ENCODE results near the gene OPRL1.
"Not testable (repeated sequence)": the region's sequence is repeated elsewhere in the genome, so short reads cannot be mapped to it uniquely, and the experiment has no call there.

OPRL1 gene

DNA sequence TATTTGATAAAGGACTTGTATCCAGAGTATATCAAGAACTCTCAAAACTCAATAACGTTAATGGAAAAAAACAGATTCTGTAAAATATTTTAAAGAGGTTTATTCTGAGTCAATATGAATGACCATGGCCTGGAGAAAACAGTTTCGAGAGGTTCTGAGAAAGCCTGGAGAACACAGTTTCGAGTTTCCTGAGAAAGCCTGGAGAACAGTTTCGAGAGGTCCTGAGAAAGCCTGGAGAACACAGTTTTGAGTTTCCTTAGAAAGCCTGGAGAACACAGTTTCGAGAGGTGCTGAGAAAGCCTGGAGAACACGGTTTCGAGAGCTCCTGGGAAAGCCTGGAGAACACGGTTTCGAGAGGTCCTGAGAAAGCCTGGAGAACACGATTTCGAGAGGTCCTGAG lies 43.0 kb downstream of the OPRL1 start:
- not testable (repeated sequence) for DNase-seq

DNA sequence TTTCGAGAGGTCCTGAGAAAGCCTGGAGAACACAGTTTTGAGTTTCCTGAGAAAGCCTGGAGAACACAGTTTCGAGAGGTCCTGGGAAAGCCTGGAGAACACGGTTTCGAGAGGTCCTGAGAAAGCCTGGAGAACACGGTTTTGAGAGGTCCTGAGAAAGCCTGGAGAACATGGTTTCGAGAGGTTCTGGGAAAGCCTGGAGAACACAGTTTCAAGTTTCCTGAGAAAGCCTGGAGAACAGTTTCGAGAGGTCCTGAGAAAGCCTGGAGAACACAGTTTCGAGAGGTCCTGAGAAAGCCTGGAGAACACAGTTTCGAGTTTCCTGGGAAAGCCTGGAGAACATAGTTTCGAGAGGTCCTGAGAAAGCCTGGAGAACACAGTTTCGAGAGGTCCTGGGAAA lies 43.6 kb downstream of the OPRL1 start:
- not testable (repeated sequence) for DNase-seq

DNA sequence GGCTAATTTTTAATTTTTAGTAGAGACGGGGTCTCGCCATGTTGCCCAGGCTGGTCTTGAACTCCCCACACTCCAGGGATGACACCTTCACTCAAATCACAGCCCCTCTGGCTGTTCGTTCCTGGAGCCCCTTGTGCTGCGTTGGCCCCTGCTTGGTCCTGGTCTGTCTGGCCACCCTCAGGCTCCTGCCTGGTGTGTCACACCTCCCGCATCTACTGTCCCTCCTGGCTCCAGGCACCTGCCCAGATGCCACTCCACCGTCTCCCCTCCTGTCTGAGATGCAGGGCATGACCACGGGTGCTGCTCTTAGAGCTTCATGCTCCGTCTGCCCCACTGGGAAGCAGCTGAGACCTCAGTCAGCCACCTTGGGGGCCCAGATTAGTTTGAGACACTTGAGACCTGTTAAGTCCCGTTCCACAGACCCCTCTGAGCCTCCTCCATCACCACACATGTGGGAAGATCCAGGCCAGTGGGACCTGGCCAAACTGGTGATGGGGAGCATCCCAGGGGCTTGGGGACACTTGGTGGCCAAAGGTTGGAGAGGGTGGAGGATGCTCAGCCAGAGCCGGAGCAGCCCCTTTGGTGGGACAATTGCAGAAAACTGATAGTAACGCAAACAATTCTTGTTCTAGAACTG lies 49.4 kb downstream of the OPRL1 start:
- DNase-seq: peak; percentile 7

DNA sequence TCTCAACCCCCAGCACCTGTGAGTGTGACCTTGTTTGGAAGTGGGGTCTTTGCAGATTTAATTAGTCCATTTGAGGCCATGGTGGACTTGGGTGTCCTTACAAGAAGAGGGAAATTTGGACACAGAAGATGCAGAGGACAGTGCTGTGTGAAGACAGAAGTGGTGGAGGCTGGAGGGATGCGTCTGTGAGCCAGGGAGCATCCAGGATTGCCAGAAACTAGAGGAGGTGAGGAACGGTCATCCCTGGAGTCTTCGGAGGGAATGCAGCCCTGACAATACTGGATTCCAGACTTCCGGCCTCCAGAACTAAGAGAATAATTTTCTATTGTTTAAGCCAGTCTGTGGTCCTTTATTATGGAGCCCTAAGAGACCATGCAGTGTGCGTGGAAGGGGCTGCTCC lies 50.4 kb downstream of the OPRL1 start:
- DNase-seq: no peak

DNA sequence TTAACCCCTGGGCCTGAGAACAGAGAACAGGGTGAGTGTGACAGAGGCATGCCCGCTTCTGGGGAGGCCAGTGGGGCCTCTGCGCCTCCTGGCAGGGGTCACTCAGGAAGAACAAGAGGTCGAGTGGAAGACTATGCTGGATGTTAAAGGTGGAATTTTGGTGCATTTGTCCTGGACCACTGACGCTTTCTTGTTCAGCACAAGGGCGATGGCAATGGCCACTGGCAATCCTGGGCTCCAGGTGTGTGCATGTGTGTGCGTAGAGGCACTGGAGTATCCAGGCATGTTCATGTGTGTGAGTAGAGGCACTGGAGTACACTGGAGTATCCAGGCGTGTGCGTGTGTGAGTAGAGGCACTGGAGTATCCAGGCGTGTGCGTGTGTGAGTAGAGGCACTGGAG lies 51.0 kb downstream of the OPRL1 start:
- no peak for DNase-seq

DNA sequence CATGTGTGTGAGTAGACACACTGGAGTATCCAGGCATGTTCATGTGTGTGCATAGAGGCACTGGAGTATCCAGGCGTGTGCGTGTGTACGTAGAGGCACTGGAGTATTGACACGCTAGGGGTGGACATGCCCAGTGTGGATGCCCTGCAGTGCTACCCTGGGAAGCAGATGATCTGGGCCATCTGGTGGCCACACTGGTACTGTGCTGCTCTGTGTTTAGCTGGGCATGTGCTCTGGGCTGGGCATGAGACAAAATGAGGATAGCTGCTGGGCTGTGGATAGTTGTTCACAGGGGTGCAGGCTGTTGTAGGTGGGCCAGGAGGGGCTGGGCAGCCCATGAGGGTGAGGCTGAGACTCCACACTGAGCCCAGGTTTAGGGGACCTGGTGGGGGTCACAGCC lies 51.5 kb downstream of the OPRL1 start:
- DNase-seq: peak; percentile 9

DNA sequence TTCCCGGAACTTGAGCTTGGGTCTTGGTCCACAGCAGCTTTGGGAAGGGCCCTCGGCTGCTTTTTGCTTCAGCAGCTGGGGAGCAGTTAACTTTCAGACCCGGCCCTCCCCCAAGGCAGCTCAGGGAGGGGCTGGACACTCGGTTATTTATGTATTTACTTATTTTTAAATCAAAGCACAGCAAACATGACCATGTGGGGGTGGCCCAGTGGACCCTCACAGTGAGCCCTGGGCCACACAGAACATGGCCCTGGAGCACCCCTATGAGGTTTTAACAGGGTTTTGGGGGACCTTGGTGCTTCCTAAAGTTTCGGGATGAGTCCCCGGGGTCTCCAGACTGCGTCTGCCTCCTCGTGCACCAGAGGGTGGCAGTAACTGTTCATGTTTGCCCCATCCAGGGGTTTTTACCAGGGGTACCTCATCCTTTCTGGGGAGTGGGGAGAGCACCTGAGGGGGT lies 54.1 kb downstream of the OPRL1 start:
- DNase-seq: peak; percentile 3

DNA sequence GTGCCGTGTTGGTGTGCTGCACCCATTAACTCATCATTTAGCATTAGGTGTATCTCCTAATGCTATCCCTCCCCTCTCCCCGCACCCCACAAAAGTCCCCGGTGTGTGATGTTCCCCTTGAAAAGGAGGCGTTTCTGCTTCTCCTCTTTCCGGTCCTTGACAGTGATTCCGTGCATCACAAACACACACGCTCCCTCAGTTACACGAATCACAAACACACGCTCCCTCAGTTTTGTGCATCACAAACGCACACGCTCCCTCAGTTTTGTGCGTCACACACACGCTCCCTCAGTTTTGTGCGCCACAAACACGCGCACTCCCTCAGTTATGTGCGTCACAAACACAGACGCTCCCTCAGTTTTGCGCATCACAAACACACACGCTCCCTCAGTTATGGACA lies 54.9 kb downstream of the OPRL1 start:
- DNase-seq: peak; percentile 3

DNA sequence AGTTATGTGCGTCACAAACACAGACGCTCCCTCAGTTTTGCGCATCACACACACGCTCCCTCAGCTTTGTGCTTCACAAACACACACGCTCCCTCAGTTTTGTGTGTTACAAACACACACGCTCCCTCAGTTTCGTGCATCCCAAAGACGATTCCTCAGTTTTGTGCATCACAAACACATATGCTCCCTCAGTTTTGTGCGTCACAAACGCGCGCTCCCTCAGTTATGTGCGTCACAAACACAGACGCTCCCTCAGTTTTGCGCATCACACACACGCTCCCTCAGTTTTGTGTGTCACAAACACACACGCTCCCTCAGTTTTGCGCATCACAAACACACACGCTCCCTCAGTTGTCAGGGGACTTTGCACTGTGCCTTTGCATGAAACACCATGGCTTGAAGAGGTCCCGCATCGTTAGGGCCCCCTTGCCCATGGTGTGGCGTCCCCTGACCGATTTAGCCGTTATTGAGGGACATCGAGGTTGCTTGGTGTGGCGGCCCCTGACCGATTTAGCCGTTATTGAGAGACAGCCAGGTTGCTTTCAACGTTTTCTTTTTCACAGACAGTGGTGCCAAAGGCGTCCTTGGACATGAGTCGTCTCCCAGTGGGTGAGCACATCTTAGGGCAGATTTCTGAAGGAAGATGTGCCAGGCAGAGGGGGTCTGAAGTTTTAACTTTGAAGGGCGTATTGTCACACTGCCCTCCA lies 56.3 kb downstream of the OPRL1 start:
- DNase-seq: no peak

DNA sequence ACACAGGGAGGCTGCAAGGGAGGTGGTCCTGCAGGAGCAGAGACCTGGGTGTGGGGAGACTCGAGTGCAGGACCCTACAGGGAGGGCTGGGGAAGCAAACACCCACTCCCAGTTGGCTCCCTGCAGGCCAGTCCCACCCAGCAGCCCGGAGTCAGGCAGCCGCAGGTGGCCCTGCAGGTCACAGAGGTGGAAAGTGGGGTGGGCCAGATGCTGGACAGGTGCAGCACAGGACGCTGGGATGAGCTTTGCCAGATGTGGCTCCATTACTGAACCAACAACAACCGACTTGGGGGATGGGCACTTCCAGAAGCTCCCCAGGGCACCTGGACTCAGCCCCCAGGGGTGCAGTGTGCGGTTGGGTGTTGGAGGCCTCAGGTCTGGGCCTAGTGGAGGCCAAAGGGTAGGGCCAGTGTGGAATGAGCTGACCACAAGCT lies 57.7 kb downstream of the OPRL1 start:
- DNase-seq: peak; percentile 3

DNA sequence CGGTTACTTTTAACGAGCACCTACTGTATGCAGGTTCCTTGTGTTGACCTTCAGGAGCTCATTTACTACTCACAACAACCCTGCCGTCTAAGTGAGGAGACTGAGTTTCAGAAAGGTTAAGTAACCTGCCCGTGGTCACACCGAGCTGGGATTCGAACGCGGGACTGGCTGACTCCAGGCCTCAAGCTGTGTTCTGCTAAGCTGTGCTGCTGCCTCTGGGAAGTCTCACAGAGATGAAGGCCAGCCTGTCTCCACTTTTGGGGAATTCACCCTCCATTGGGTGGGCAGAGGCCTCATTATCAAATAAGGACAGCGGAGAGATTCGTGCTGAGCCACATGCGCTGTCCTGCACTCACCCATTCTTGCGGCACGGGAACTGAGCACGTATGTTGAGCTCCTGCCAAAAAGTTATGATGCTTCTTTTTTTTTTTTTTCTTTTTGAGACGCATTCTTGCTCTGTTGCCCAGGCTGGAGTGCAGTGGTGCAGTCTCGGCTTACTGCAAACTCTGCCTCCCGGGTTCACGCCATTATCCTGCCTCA lies 58.5 kb downstream of the OPRL1 start:
- DNase-seq: peak; percentile 3

DNA sequence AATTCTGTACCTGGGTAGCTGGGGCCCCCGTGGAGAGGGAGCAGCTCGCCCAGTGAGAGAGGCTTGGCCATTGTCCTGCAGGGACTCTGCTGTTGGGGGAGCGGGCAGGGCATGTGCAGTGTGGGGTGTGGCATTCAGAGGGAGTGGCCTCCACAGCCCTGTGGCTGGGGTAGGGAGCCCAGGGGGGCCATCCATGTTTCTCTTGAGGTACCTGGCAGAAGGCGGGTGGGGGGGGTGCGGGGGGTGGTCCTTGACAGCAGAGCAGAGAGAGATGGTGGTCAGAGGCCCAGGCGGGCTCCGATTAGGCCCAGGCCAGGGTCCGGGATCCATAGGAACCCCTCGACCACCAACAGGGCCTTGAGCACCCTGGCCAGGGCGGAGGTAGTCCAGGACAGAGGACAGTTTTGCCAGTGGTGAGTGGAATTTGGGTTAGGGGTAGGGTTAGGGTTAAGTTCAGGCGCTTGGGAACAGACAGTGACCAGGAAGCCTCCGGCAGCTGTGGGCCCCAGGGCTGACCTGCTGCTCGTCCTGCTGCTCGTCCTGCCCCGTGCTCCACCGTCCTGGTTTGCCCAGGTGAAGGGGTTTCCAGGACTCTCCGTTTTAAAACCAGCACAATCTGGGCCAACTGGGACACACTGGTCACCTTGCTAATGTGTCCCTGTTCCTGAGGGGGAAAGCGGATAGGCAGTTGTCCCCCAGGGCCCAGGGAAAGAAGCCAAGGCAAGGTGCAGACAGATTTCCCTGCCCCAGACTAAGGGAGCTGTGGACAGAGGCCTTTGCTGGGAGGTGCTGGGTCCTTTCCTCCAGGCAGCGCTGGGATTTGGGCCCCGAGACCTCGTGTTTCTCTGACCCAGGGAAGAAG lies 59.5 kb downstream of the OPRL1 start:
- DNase-seq: peak; percentile 5

DNA sequence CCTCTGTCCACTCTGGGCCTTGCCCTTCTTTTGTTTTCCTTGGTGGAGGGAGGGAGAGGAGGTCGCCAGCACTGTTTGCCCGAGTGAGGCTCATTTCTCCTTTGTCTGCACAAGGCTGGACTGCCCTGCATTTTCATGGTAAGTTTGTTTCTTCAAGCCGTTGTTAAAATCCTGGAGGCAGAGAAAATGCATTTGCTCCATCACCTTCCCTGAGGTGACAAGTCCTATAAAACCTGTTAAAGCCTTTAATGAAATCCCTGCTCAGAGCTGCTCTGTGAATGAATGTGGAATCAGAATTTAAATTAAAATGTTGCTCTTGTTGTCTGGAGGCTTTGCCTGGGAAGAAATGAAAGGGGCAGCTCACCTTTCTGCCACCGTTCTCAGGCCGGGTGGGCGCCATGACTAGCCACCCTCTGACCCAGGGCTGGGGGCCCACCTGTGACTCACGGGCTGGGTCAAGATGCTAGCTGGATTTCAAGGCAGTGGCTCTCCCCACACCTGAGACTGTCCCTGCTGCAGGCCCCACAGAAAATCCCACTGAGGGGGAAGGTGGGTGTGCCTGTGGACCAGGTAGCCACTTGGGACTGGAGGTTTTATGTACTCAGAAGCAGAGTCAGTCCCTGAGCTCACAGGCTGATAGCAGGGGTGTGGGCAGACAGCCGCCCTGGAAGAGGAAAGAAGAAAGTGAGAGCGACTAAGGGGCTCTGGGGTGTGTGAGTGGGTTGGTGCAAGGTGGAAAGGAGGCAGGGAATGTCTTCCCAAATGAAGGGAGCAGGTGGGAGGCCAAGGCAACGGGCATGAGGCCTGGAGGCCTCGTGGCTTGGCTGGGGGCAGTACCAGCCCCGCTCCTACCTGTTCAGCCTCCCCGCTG lies 60.4 kb downstream of the OPRL1 start:
- DNase-seq: no peak

DNA sequence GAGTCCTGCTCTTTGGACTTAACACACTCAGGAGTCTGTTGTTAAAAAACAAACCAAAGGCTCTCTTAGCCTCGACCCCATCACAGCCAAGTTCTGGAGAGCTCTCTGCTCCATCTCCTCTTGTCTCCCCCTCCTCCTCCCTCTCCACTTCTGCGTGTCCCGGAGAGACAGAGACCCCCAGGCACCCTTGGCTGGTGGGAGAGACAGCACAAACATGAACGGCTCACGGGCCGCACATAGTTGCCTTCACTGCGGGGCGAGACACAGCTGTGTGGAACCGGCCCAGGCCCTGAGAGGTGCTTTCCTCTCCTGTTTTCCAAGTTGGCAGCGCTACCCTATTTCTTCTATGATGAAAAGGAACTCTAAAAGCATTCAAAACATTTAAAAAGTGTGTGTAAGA lies 61.1 kb downstream of the OPRL1 start:
- DNase-seq: no peak

DNA sequence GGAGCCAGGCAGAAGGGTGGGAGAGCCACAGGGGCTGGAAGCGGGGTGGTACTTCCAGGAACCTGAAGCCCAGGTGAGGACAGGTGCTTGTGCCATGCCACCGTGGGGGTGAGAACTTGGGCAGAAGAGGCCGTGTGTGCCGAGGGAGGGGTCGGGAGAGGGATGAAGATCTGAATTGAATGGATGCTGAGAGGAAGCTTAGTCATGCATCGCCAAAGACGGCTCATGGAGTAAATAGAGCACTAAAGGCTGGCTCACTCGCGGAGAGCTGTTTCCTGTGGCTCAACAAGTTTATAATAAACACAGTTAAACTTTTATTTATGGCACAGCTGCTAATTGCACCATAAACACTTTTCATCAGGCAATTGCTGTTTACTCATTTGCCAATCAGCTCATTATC lies 62.7 kb downstream of the OPRL1 start:
- DNase-seq: peak; percentile 3

DNA sequence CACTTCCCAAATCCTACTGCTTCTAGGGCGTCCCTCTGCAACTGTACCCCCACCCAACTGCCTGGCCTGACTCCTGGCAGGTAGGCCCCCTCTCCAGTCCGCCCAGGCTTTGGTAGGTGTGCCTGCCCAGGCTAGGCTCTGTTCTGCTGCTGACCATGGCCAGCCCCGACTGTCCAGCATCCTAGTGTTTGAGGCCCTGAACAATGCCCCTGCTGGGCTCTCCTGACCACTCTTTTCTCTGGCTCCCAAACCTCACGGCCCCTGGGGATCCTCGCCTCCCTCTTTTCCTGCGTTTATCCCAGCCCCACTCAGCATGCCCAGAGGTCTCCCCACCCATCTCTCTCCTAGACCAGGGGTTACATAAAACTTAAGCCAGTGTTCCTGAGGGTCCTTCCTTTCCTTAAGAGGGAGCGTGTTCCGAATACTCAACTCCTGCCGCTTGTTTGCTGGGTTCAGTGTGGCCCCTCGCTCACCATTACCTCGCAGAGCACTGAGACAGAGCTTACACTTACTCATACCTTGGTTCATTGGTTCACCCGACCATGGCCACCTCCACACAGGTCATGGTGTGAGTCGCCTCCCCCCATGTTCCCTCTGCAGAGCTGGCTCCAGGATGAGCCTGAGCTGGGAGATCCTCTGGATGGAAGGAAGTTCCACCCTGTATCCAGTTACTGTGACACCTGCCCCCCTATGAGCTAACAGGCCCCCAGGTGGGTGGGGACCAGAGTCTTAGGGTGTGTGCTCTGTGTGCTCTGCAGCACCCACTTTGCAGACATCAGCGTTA lies 63.3 kb downstream of the OPRL1 start:
- DNase-seq: peak; percentile 3

DNA sequence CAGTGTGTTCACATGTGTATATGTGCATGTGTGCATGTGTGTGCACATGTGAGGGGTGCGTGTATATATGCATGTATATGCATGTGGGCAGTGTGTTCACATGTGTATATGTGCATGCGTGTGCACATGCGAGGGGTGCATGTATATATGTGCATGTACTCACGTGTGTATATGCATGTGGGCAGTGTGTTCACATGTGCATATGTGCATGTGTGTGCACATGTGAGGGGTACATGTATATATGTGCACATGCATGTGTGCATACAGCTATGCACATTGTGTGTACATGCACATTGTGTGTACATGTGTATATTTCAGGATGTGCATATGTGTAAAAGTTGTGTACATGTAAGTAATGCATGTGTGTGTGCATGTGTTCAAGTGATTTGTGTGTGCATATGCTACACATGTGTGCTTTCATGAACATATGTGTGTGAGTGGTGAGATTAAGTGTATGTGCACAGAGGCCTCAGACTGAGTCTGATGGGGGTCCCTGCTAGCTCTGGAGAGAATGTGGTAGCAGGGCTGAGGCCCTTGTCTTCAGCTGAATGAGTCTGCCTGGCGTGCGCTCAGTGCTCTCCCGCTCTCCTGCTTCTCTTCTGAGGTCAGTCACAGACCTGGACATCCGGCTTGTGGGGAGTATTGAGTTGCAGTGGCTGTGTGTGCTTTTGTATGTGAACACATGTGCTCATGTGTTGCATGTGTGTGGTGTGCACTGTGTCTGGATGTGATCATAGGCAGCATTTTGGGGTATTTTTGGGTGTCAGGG lies 64.4 kb downstream of the OPRL1 start:
- peak; percentile 3 for DNase-seq

DNA sequence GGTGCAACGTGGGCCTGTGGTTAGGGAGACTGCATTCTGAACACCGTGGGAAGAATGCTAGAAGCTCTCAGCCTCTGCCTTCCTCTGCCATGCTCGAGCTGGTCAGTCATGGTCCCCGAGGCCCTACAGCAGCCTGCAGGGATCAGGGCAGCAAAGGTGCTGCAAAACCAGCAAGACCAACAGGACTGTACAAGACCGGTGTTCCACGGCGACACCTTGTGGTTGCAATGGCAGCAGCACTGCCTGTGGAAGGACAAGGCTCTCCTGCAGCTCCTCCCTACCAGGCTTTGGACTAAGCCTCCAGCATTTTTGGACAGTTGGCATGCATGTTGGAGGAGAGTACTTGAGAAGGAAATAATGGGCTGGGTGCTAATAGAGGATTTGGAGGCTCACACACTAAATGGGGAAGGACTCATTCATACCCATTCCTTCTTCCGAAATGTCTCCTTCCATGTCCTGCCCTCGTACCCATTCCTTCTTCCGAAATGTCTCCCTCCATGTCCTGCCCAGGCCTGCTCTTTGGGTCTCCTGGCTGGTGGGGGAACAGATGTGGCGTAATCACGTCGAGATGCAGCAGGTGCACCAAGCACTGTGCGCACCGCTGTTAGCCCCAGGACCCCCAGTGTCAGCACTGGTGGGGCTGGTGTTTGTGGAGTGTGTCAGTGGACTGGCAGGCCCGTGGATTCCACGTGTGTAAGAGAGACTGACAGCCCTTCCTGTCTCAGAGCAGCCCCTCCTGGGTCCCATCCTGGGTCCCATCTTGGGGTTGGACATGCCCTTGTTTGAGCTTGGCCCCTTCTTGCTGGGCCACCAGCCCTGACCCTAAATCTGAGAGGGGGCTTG lies 65.8 kb downstream of the OPRL1 start:
- peak; percentile 11 for DNase-seq

DNA sequence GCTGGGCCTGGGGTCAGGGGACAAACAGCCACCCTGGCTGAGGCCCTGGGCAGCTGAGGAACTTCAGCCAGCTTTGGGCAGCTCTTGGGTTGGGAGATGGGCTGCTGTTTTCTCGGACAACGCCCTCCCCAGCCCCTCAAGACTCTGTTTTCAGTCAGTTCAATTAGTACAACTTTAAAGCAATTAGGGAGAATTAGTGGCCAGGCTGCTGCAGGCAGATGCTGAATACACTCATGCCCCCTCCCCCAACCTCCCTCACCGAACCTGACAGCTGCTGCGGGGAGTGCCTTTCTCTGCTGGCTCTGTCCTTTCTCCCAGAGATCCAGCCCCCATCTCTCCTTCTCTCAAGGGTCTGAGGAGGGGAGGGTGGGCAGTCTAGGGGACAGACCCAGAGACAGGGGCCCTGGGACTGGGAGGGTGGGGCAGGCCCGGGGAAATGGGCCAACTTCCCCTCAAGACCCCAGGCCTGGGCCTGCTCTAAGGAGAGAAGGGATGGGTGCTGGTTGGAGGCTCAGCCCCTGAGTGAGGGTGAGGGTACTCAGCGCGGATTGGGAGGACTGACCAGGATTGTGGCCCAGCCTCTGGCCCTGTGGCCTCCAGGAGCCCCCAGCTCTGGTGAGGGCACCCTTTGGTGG lies 66.5 kb downstream of the OPRL1 start:
- no peak for DNase-seq

Data from activated naive CD4-positive, alpha-beta T cell treated with anti-CD3 and anti-CD28 coated beads, Interleukin-2, amount 50 U/mL, for 16 hours (primary cell).